GM19099 (cell line): ENCODE data around the gene EDRF1.

Source experiments
- POLR2A ChIP-seq: IDR thresholded peaks from 3 replicates; pipeline ENCODE4 v1.6.1; 2011; ENCODE audit warnings: low read depth; ENCODE audit not compliant: insufficient read length; ENCODE audit errors: extremely low read depth

The EDRF1 gene

GRCh38 chr10:125700355-125700911 lies 19.1 kb upstream of the EDRF1 start:
- TF ChIP-seq POLR2A: no peak

- TF ChIP-seq POLR2A: no peak
Measured at GRCh38 chr10:125707541-125708468, 11.7 kb upstream of the EDRF1 start.

- TF ChIP-seq POLR2A: no peak
Measured at GRCh38 chr10:125708971-125709503, 10.5 kb upstream of the EDRF1 start.

- no peak for TF ChIP-seq POLR2A
Measured at GRCh38 chr10:125709553-125710474, 9.7 kb upstream of the EDRF1 start.

- no peak for TF ChIP-seq POLR2A
Measured at GRCh38 chr10:125711110-125711750, 8.3 kb upstream of the EDRF1 start.

GRCh38 chr10:125720002-125720382 lies 483 bp downstream of the EDRF1 start:
- TF ChIP-seq POLR2A: no peak

GRCh38 chr10:125721035-125721434 lies 1.5 kb downstream of the EDRF1 start:
- TF ChIP-seq POLR2A: peak; percentile 43

GRCh38 chr10:125722811-125723210 lies 3.3 kb downstream of the EDRF1 start:
- TF ChIP-seq POLR2A: no peak

- no peak for TF ChIP-seq POLR2A
Measured at GRCh38 chr10:125726914-125727313, 7.4 kb downstream of the EDRF1 start.

GRCh38 chr10:125727436-125727835 lies 7.9 kb downstream of the EDRF1 start:
- no peak for TF ChIP-seq POLR2A

- no peak for TF ChIP-seq POLR2A
Measured at GRCh38 chr10:125734148-125734547, 14.6 kb downstream of the EDRF1 start.

- TF ChIP-seq POLR2A: no peak
Measured at GRCh38 chr10:125734823-125735222, 15.3 kb downstream of the EDRF1 start.

- no peak for TF ChIP-seq POLR2A
Measured at GRCh38 chr10:125738206-125738605, 18.7 kb downstream of the EDRF1 start.

GRCh38 chr10:125739994-125740679 lies 20.6 kb downstream of the EDRF1 start:
- TF ChIP-seq POLR2A: no peak

- TF ChIP-seq POLR2A: no peak
Measured at GRCh38 chr10:125742465-125742864, 23.0 kb downstream of the EDRF1 start.

GRCh38 chr10:125744909-125745308 lies 25.4 kb downstream of the EDRF1 start:
- TF ChIP-seq POLR2A: no peak
